ENCODE results near the gene ZNF558.

Gene ZNF558

DNA sequence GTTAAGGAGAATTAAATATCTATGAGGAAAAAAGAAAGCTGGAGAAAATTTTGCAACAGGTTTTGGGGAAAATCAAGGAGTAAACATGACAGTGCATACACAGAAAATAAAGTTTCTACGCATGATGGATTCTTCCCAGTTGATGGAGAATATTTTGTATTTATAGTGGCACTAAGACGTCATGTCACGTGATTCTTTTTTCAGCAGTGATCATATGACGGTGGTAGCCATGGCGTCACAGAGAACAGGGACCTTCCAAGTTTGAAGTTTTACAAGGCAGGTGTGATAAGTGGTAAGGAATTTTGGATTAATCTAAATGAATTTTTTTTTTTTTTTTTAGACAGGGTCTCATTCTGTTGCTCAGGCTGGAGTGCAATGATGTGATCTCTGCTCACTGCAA is 8.6 kb upstream of the ZNF558 start:
- DNase-seq (ENCODE audit: low read depth in 1 of 2, low spot score in 1 of 2), result no peak
- H3K27ac ChIP-seq (replicated peaks), result no peak overlapping the region
- TF ChIP-seq POLR2AphosphoS5 (IDR thresholded peaks at IDR 0.05; ENCODE audit: low read depth), result no peak
- TF ChIP-seq, protein P1, sequence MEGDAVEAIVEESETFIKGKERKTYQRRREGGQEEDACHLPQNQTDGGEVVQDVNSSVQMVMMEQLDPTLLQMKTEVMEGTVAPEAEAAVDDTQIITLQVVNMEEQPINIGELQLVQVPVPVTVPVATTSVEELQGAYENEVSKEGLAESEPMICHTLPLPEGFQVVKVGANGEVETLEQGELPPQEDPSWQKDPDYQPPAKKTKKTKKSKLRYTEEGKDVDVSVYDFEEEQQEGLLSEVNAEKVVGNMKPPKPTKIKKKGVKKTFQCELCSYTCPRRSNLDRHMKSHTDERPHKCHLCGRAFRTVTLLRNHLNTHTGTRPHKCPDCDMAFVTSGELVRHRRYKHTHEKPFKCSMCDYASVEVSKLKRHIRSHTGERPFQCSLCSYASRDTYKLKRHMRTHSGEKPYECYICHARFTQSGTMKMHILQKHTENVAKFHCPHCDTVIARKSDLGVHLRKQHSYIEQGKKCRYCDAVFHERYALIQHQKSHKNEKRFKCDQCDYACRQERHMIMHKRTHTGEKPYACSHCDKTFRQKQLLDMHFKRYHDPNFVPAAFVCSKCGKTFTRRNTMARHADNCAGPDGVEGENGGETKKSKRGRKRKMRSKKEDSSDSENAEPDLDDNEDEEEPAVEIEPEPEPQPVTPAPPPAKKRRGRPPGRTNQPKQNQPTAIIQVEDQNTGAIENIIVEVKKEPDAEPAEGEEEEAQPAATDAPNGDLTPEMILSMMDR (IDR thresholded peaks at IDR 0.05; ENCODE audit: insufficient read depth, low read length), result no peak
- TF ChIP-seq SPI1 (IDR thresholded peaks at IDR 0.05; ENCODE audit: borderline replicate concordance, low read depth), result no peak
- TF ChIP-seq, protein P2, sequence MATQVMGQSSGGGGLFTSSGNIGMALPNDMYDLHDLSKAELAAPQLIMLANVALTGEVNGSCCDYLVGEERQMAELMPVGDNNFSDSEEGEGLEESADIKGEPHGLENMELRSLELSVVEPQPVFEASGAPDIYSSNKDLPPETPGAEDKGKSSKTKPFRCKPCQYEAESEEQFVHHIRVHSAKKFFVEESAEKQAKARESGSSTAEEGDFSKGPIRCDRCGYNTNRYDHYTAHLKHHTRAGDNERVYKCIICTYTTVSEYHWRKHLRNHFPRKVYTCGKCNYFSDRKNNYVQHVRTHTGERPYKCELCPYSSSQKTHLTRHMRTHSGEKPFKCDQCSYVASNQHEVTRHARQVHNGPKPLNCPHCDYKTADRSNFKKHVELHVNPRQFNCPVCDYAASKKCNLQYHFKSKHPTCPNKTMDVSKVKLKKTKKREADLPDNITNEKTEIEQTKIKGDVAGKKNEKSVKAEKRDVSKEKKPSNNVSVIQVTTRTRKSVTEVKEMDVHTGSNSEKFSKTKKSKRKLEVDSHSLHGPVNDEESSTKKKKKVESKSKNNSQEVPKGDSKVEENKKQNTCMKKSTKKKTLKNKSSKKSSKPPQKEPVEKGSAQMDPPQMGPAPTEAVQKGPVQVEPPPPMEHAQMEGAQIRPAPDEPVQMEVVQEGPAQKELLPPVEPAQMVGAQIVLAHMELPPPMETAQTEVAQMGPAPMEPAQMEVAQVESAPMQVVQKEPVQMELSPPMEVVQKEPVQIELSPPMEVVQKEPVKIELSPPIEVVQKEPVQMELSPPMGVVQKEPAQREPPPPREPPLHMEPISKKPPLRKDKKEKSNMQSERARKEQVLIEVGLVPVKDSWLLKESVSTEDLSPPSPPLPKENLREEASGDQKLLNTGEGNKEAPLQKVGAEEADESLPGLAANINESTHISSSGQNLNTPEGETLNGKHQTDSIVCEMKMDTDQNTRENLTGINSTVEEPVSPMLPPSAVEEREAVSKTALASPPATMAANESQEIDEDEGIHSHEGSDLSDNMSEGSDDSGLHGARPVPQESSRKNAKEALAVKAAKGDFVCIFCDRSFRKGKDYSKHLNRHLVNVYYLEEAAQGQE (IDR thresholded peaks at IDR 0.05; ENCODE audit: insufficient replicate concordance, low read depth), result no peak
- TF ChIP-seq GABPA (IDR thresholded peaks at IDR 0.05; ENCODE audit: low read depth), result no peak
- H3K27me3 ChIP-seq (ENCODE audit: insufficient read depth, poor library complexity, severe bottlenecking), result no peaks in the 10 kb centered on the region
- H3K4me3 ChIP-seq (replicated peaks; ENCODE audit: insufficient read depth, low read length), result no peak overlapping the region

DNA sequence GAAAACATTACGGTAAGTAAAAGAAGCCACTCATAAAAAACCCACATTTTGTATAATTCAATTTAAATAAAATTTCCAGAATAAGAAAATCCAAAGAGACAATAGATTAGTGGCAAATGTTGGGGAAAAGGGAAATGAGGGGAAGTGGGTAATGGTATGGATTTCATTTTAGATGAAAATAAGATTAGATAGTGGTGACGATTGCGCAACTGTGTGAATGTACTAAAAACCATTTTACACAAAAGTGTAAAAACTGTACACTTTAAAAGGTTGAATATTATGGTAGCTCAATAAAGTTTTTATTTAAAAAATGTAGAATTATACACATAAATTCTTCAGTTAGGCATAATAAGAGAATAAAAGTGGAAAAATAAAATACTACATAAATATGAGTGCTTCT is 3.8 kb upstream of the ZNF558 start:
- DNase-seq (ENCODE audit: low read depth in 1 of 2, low spot score in 1 of 2), result no peak
- TF ChIP-seq GABPA (IDR thresholded peaks at IDR 0.05; ENCODE audit: low read depth), result no peak
- TF ChIP-seq POLR2AphosphoS5 (IDR thresholded peaks at IDR 0.05; ENCODE audit: low read depth), result no peak
- TF ChIP-seq, protein P2 (IDR thresholded peaks at IDR 0.05; ENCODE audit: insufficient replicate concordance, low read depth), result no peak
- H3K27me3 ChIP-seq (ENCODE audit: insufficient read depth, poor library complexity, severe bottlenecking), result no peaks in the 10 kb centered on the region
- no peak overlapping the region for H3K4me3 ChIP-seq (replicated peaks; ENCODE audit: insufficient read depth, low read length)
- H3K27ac ChIP-seq (replicated peaks), result no peak overlapping the region

DNA sequence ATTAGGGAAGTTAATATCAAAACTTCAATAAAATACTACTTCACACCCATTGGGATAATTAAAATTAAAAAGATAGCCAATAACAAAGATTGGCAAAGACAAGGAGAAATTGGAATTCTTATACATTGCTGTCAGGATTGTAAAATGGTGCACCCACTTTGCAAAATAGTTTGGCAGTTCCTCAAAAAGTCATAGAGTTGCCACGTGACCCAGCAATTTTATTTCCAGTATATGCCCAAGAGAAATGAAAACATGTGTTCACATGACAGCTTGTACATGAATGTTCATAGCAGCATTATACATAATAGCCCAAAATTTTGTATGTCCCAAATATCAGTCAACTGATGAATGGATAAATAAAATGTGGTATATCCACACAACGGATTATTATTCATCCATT is 3.3 kb upstream of the ZNF558 start:
- Histone ChIP-seq H3K27me3 (ENCODE audit: insufficient read depth, poor library complexity, severe bottlenecking) (no peaks in the 10 kb centered on the region), H3K4me3 (replicated peaks; ENCODE audit: insufficient read depth, low read length) (no peak overlapping the region), H3K27ac (replicated peaks) (no peak overlapping the region)
- DNase-seq (ENCODE audit: low read depth in 1 of 2, low spot score in 1 of 2), result no peak
- TF ChIP-seq, protein P2 (IDR thresholded peaks at IDR 0.05; ENCODE audit: insufficient replicate concordance, low read depth), result no peak
- peak; percentile 18; the same call in 1 of the 2 replicates for TF ChIP-seq SPI1 (IDR thresholded peaks at IDR 0.05; ENCODE audit: borderline replicate concordance, low read depth)

DNA sequence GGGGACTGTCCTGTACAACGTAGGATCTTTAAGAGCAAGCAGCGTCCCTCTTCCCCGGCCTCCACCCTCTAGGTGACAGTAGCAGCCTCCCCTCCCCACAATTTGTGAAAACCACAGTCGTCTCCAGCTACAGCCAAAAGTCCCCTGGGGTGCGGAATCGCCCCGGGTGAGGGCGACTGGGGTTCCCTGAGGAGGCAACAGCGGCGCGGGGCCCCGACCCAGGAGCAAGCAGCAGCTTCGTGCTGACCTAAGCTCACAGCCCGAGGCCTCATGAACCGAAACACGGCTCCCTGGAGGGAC is 322 bp downstream of the ZNF558 start:
- DNase-seq (ENCODE audit: low read depth in 1 of 2, low spot score in 1 of 2), result no peak
- Histone ChIP-seq H3K27me3 (ENCODE audit: insufficient read depth, poor library complexity, severe bottlenecking) (no peaks in the 10 kb centered on the region), H3K27ac (replicated peaks) (peak overlapping the region; percentile 99), H3K4me3 (replicated peaks; ENCODE audit: insufficient read depth, low read length) (peak overlapping the region; percentile 78)
- TF ChIP-seq, protein P1 (IDR thresholded peaks at IDR 0.05; ENCODE audit: insufficient read depth, low read length), result no peak
- TF ChIP-seq GABPA (IDR thresholded peaks at IDR 0.05; ENCODE audit: low read depth) (no peak), SPI1 (IDR thresholded peaks at IDR 0.05; ENCODE audit: borderline replicate concordance, low read depth) (no peak), POLR2AphosphoS5 (IDR thresholded peaks at IDR 0.05; ENCODE audit: low read depth) (no peak)
- TF ChIP-seq, protein P2 (IDR thresholded peaks at IDR 0.05; ENCODE audit: insufficient replicate concordance, low read depth), result no peak
